ENCODE measurements around the gene WBP4. TPM values are rescaled to one million over a fixed set of nuclear protein-coding genes. Genes with fewer than 3 reads are reported as not detected.
A peak's percentile ranks its signal among the peaks of the same experiment; 100 is the strongest.

Gene WBP4
- polyA plus RNA-seq, 1 of the 3 experiments (the other 2 are of a cell fraction) = 6.4 TPM

GRCh38 chr13:41060724-41061074 lies 610 bp upstream of the WBP4 start:
- Histone ChIP-seq H3K4me3 (ENCODE audit: low read depth in 2 of 2, low read length in 1 of 2) (peak overlapping the region; percentile 88 to 91), H3K9ac (peak overlapping the region; percentile 97), H3F3A (replicated peaks; ENCODE audit: insufficient read depth) (peaks cover 32% of the 10 kb centered on the region), H3K79me2 (ENCODE audit: insufficient read depth) (peaks cover 78% of the 10 kb centered on the region), H3K27me3 (ENCODE audit: insufficient read depth) (no peaks in the 10 kb centered on the region), H3K9me3 (no peaks in the 10 kb centered on the region), H3K27ac (ENCODE audit: low read depth in 2 of 2, low read length in 1 of 2) (peak overlapping the region; percentile 96 to 99), H3K9me2 (no peaks in the 10 kb centered on the region), H3K4me2 (peak overlapping the region; percentile 84), H3K4me1 (ENCODE audit: control insufficient read depth in 1 of 2, insufficient read depth in 2 of 2, low read depth in 1 of 2, low read length in 1 of 2) (peaks cover 8 to 12% of the 10 kb centered on the region in 2 experiments; a peak in 3 of 4 replicates), H4K20me1 (ENCODE audit: insufficient read depth) (no peaks in the 10 kb centered on the region; the same call in 1 of the 2 replicates), H2AFZ (ENCODE audit: low read depth) (peak overlapping the region; percentile 75; the same call in 1 of the 2 replicates), H3K36me3 (replicated peaks in 1 of 2; ENCODE audit: control insufficient read depth in 1 of 2, insufficient read depth in 2 of 2, low read length in 1 of 2) (peaks cover 20 to 26% of the 10 kb centered on the region in 2 experiments)
- WGBS (ENCODE audit: low lambda C conversion rate) = 1% methylated on average over 17 of the region's 35 CpGs
- POLR2A ChIA-PET = interaction anchor here (0.6 to 2.8 kb wide), 4 partner anchors 72 to 271 kb away, joined by 3 to 7 read pairs (median 4); partner anchors contain the start of genes KBTBD6 and SLC25A15
- TF ChIP-seq MXI1 (IDR thresholded peaks at IDR 0.05; ENCODE audit: low read depth, low read length) = no peak
- peak; percentile 7; the same call in 1 of the 2 replicates for TF ChIP-seq REST (IDR thresholded peaks at IDR 0.05; ENCODE audit: low read depth, low read length)
- TF ChIP-seq SIN3A (IDR thresholded peaks at IDR 0.05; ENCODE audit: borderline replicate concordance, low read depth, low read length) = no peak; the same call in 1 of the 2 replicates
- TF ChIP-seq FOSL2 (IDR thresholded peaks at IDR 0.05; ENCODE audit: borderline replicate concordance, low read depth) = peak; percentile 64
- peak; percentile 43 for TF ChIP-seq CHD2 (IDR thresholded peaks at IDR 0.05; ENCODE audit: low read length, partially characterized antibody)
- TF ChIP-seq EP300 (IDR thresholded peaks at IDR 0.05; ENCODE audit: borderline replicate concordance in 1 of 2, low read depth in 1 of 2, low read length in 1 of 2) = peak; percentile 2 to 32; a peak in 1 of 4 replicates
- TF ChIP-seq TEAD4 (IDR thresholded peaks at IDR 0.05; ENCODE audit: borderline replicate concordance, insufficient read depth) = peak; percentile 79; the same call in 1 of the 2 replicates
- DNase-seq = peak; percentile 75
- CTCF ChIA-PET = interaction anchor here (0.7 to 3.3 kb wide), 9 partner anchors 30 to 283 kb away, joined by 3 to 14 read pairs (median 4); partner anchors contain the start of gene SLC25A15

GRCh38 chr13:41061914-41062837 lies 867 bp downstream of the WBP4 start:
- H3K9me3 ChIP-seq = no peaks in the 10 kb centered on the region
- peak overlapping the region; percentile 88 to 91 for H3K4me3 ChIP-seq (ENCODE audit: low read depth in 2 of 2, low read length in 1 of 2)
- H3K27ac ChIP-seq (ENCODE audit: low read depth in 2 of 2, low read length in 1 of 2) = peak overlapping the region; percentile 96 to 99
- DNase-seq = no peak
- peaks cover 76% of the 10 kb centered on the region for H3K79me2 ChIP-seq (ENCODE audit: insufficient read depth)
- peaks cover 33 to 41% of the 10 kb centered on the region in 2 experiments for H3K36me3 ChIP-seq (replicated peaks in 1 of 2; ENCODE audit: control insufficient read depth in 1 of 2, insufficient read depth in 2 of 2, low read length in 1 of 2)
- H3K9me2 ChIP-seq = no peaks in the 10 kb centered on the region
- peaks cover 32% of the 10 kb centered on the region for H3F3A ChIP-seq (replicated peaks; ENCODE audit: insufficient read depth)
- peak overlapping the region; percentile 75 for H2AFZ ChIP-seq (ENCODE audit: low read depth)
- peak overlapping the region; percentile 84 for H3K4me2 ChIP-seq
- CTCF ChIA-PET = interaction anchor here (1.0 to 3.3 kb wide), 4 partner anchors 39 to 273 kb away, joined by 3 to 14 read pairs (median 5); partner anchors contain the start of gene SLC25A15
- H4K20me1 ChIP-seq (ENCODE audit: insufficient read depth) = no peaks in the 10 kb centered on the region; the same call in 1 of the 2 replicates
- POLR2A ChIA-PET = interaction anchor here (0.9 to 2.8 kb wide), 2 partner anchors 77 to 140 kb away, joined by 3 to 7 read pairs; no protein-coding TSS in a partner anchor
- WGBS (ENCODE audit: low lambda C conversion rate) = 7% methylated on average over 17 of the region's 24 CpGs
- H3K27me3 ChIP-seq (ENCODE audit: insufficient read depth) = no peaks in the 10 kb centered on the region
- H3K4me1 ChIP-seq (ENCODE audit: control insufficient read depth in 1 of 2, insufficient read depth in 2 of 2, low read depth in 1 of 2, low read length in 1 of 2) = peaks cover 8 to 12% of the 10 kb centered on the region in 2 experiments; a peak in 3 of 4 replicates
- H3K9ac ChIP-seq = peak overlapping the region; percentile 97
- TF ChIP-seq SIN3A (IDR thresholded peaks at IDR 0.05; ENCODE audit: borderline replicate concordance, low read depth, low read length) = no peak
- 0 out of 2 replicates have a peak, but pooled peaks have one; percentile 30 for TF ChIP-seq TAF1 (IDR thresholded peaks at IDR 0.05; ENCODE audit: borderline replicate concordance, low read depth, low read length)
- TF ChIP-seq EP300 (IDR thresholded peaks at IDR 0.05; ENCODE audit: borderline replicate concordance in 1 of 2, low read depth in 1 of 2, low read length in 1 of 2) = no peak
- no peak for TF ChIP-seq GATA2 (CRISPR knock-in tag; IDR thresholded peaks at IDR 0.05)
- no peak for TF ChIP-seq USF2 (IDR thresholded peaks at IDR 0.05; ENCODE audit: borderline replicate concordance, low read depth, low read length)
- TF ChIP-seq REST (IDR thresholded peaks at IDR 0.05; ENCODE audit: low read depth, low read length) = peak; percentile 62; the same call in 1 of the 2 replicates
- no peak for TF ChIP-seq JUND (IDR thresholded peaks at IDR 0.05)
- TF ChIP-seq FOXM1 (IDR thresholded peaks at IDR 0.05; ENCODE audit: low read depth) = no peak
- TF ChIP-seq MXI1 (IDR thresholded peaks at IDR 0.05; ENCODE audit: low read depth, low read length) = no peak
- TF ChIP-seq RXRA (IDR thresholded peaks at IDR 0.05; ENCODE audit: borderline replicate concordance, low read depth) = no peak
- TF ChIP-seq RFX5 (IDR thresholded peaks at IDR 0.05; ENCODE audit: low read length) = no peak
